Measurements from ENCODE around the gene MRPL58.
"Not testable (repeated sequence)": the region's sequence is repeated elsewhere in the genome, so short reads cannot be mapped to it uniquely, and the experiment has no call there.

The MRPL58 gene

GRCh38 chr17:75012346-75013091, at the start of gene MRPL58:
Gene MRPL58, plus strand, starts transcription at chr17:75012670. Its CDS starts 17 bp downstream, at chr17:75012687.
- peaks cover 15% of the 10 kb centered on the region for H3K4me1 ChIP-seq (ENCODE audit: control insufficient read depth, insufficient read depth, low read length)
- peak within 1 kb of the TSS; percentile 98 for H3K9ac ChIP-seq (ENCODE audit: low read length)
- peak within 1 kb of the TSS; percentile 90 for H3K4me3 ChIP-seq (ENCODE audit: low read depth, low read length)
- 0 out of 2 replicates have a peak, but pooled peaks cover 8% of the 10 kb centered on the region for H3K36me3 ChIP-seq (ENCODE audit: control insufficient read depth, insufficient read depth, low read length)
- H3K9me3 ChIP-seq (ENCODE audit: control insufficient read depth, insufficient read depth, low read depth, low read length) = no peaks in the 10 kb centered on the region
- peak within 1 kb of the TSS; percentile 86 for H3K27ac ChIP-seq (ENCODE audit: low read depth, low read length)
- H3K27me3 ChIP-seq (ENCODE audit: control insufficient read depth, insufficient read depth, low read length) = no peaks in the 10 kb centered on the region

- H3K9ac ChIP-seq (ENCODE audit: low read length) = no peak overlapping the region
These were observed 48.8 kb upstream of the MRPL58 start for GRCh38 chr17:74963656-74964055.

GRCh38 chr17:74964246-74964761, 48.2 kb upstream of the MRPL58 start:
- Histone ChIP-seq H3K27me3 (ENCODE audit: control insufficient read depth, insufficient read depth, low read length) (peaks cover 10% of the 10 kb centered on the region; the same call in 1 of the 2 replicates), H3K36me3 (ENCODE audit: control insufficient read depth, insufficient read depth, low read length) (no peaks in the 10 kb centered on the region), H3K9me3 (ENCODE audit: control insufficient read depth, insufficient read depth, low read depth, low read length) (no peaks in the 10 kb centered on the region), H3K4me3 (ENCODE audit: low read depth, low read length) (no peak overlapping the region), H3K27ac (ENCODE audit: low read depth, low read length) (no peak overlapping the region), H3K4me1 (ENCODE audit: control insufficient read depth, insufficient read depth, low read length) (peaks cover 8% of the 10 kb centered on the region; the same call in 1 of the 2 replicates), H3K9ac (ENCODE audit: low read length) (no peak overlapping the region)

More at GRCh38 chr17:74963656-74964055, 48.8 kb upstream of the MRPL58 start:
- H3K36me3 ChIP-seq (ENCODE audit: control insufficient read depth, insufficient read depth, low read length) = no peaks in the 10 kb centered on the region
- no peak overlapping the region for H3K27ac ChIP-seq (ENCODE audit: low read depth, low read length)
- no peak overlapping the region for H3K4me3 ChIP-seq (ENCODE audit: low read depth, low read length)
- peaks cover 5% of the 10 kb centered on the region; the same call in 1 of the 2 replicates for H3K4me1 ChIP-seq (ENCODE audit: control insufficient read depth, insufficient read depth, low read length)
- peaks cover 13% of the 10 kb centered on the region; the same call in 1 of the 2 replicates for H3K27me3 ChIP-seq (ENCODE audit: control insufficient read depth, insufficient read depth, low read length)
- H3K9me3 ChIP-seq (ENCODE audit: control insufficient read depth, insufficient read depth, low read depth, low read length) = no peaks in the 10 kb centered on the region

GRCh38 chr17:74964988-74965622, 47.4 kb upstream of the MRPL58 start:
- H3K27me3 ChIP-seq (ENCODE audit: control insufficient read depth, insufficient read depth, low read length) = peaks cover 3% of the 10 kb centered on the region; the same call in 1 of the 2 replicates
- no peaks in the 10 kb centered on the region for H3K9me3 ChIP-seq (ENCODE audit: control insufficient read depth, insufficient read depth, low read depth, low read length)
- H3K36me3 ChIP-seq (ENCODE audit: control insufficient read depth, insufficient read depth, low read length) = no peaks in the 10 kb centered on the region
- H3K9ac ChIP-seq (ENCODE audit: low read length) = no peak overlapping the region
- no peak overlapping the region for H3K4me3 ChIP-seq (ENCODE audit: low read depth, low read length)
- peaks cover 8% of the 10 kb centered on the region; the same call in 1 of the 2 replicates for H3K4me1 ChIP-seq (ENCODE audit: control insufficient read depth, insufficient read depth, low read length)
- H3K27ac ChIP-seq (ENCODE audit: low read depth, low read length) = no peak overlapping the region

- H3K4me1 ChIP-seq (ENCODE audit: control insufficient read depth, insufficient read depth, low read length) = peaks cover 16% of the 10 kb centered on the region; the same call in 1 of the 2 replicates
- peaks cover 33% of the 10 kb centered on the region for H3K27me3 ChIP-seq (ENCODE audit: control insufficient read depth, insufficient read depth, low read length)
- no peaks in the 10 kb centered on the region for H3K9me3 ChIP-seq (ENCODE audit: control insufficient read depth, insufficient read depth, low read depth, low read length)
- no peaks in the 10 kb centered on the region for H3K36me3 ChIP-seq (ENCODE audit: control insufficient read depth, insufficient read depth, low read length)
- no peak overlapping the region for H3K27ac ChIP-seq (ENCODE audit: low read depth, low read length)
- no peak overlapping the region for H3K9ac ChIP-seq (ENCODE audit: low read length)
- H3K4me3 ChIP-seq (ENCODE audit: low read depth, low read length) = no peak overlapping the region
These were observed 44.1 kb upstream of the MRPL58 start for GRCh38 chr17:74968361-74968780.

- H3K4me3 ChIP-seq (ENCODE audit: low read depth, low read length); H3K27ac ChIP-seq (ENCODE audit: low read depth, low read length); H3K36me3 ChIP-seq (ENCODE audit: control insufficient read depth, insufficient read depth, low read length); H3K9me3 ChIP-seq (ENCODE audit: control insufficient read depth, insufficient read depth, low read depth, low read length); H3K9ac ChIP-seq (ENCODE audit: low read length): not testable (repeated sequence)
- H3K27me3 ChIP-seq (ENCODE audit: control insufficient read depth, insufficient read depth, low read length) = peaks cover 44% of the 10 kb centered on the region
- H3K4me1 ChIP-seq (ENCODE audit: control insufficient read depth, insufficient read depth, low read length) = peaks cover 16% of the 10 kb centered on the region; the same call in 1 of the 2 replicates
These were observed 43.0 kb upstream of the MRPL58 start for GRCh38 chr17:74969501-74969900.

GRCh38 chr17:74970395-74970794, 42.1 kb upstream of the MRPL58 start:
- Histone ChIP-seq H3K9me3 (ENCODE audit: control insufficient read depth, insufficient read depth, low read depth, low read length) (no peaks in the 10 kb centered on the region), H3K9ac (ENCODE audit: low read length) (no peak overlapping the region), H3K27ac (ENCODE audit: low read depth, low read length) (no peak overlapping the region), H3K4me3 (ENCODE audit: low read depth, low read length) (no peak overlapping the region), H3K36me3 (ENCODE audit: control insufficient read depth, insufficient read depth, low read length) (no peaks in the 10 kb centered on the region), H3K27me3 (ENCODE audit: control insufficient read depth, insufficient read depth, low read length) (peaks cover 53% of the 10 kb centered on the region), H3K4me1 (ENCODE audit: control insufficient read depth, insufficient read depth, low read length) (peaks cover 16% of the 10 kb centered on the region; the same call in 1 of the 2 replicates)

- H3K9me3 ChIP-seq (ENCODE audit: control insufficient read depth, insufficient read depth, low read depth, low read length) = no peaks in the 10 kb centered on the region
- peak overlapping the region; percentile 82 for H3K4me3 ChIP-seq (ENCODE audit: low read depth, low read length)
- peaks cover 16% of the 10 kb centered on the region; the same call in 1 of the 2 replicates for H3K4me1 ChIP-seq (ENCODE audit: control insufficient read depth, insufficient read depth, low read length)
- H3K36me3 ChIP-seq (ENCODE audit: control insufficient read depth, insufficient read depth, low read length) = no peaks in the 10 kb centered on the region
- H3K9ac ChIP-seq (ENCODE audit: low read length) = no peak overlapping the region
- peaks cover 61% of the 10 kb centered on the region for H3K27me3 ChIP-seq (ENCODE audit: control insufficient read depth, insufficient read depth, low read length)
- no peak overlapping the region for H3K27ac ChIP-seq (ENCODE audit: low read depth, low read length)
These were observed 41.2 kb upstream of the MRPL58 start for GRCh38 chr17:74971069-74971841.

- H3K27me3 ChIP-seq (ENCODE audit: control insufficient read depth, insufficient read depth, low read length) = peaks cover 61% of the 10 kb centered on the region
- peaks cover 16% of the 10 kb centered on the region; the same call in 1 of the 2 replicates for H3K4me1 ChIP-seq (ENCODE audit: control insufficient read depth, insufficient read depth, low read length)
- H3K27ac ChIP-seq (ENCODE audit: low read depth, low read length) = no peak overlapping the region
- H3K9ac ChIP-seq (ENCODE audit: low read length) = no peak overlapping the region
- no peaks in the 10 kb centered on the region for H3K9me3 ChIP-seq (ENCODE audit: control insufficient read depth, insufficient read depth, low read depth, low read length)
- H3K4me3 ChIP-seq (ENCODE audit: low read depth, low read length) = peak overlapping the region; percentile 82
- no peaks in the 10 kb centered on the region for H3K36me3 ChIP-seq (ENCODE audit: control insufficient read depth, insufficient read depth, low read length)
These were observed 40.7 kb upstream of the MRPL58 start for GRCh38 chr17:74971842-74972106.

- H3K4me3 ChIP-seq (ENCODE audit: low read depth, low read length) = peak within 1 kb of the TSS; percentile 82
- H3K9ac ChIP-seq (ENCODE audit: low read length) = peak within 1 kb of the TSS; percentile 6
- no peaks in the 10 kb centered on the region for H3K36me3 ChIP-seq (ENCODE audit: control insufficient read depth, insufficient read depth, low read length)
- H3K4me1 ChIP-seq (ENCODE audit: control insufficient read depth, insufficient read depth, low read length) = peaks cover 16% of the 10 kb centered on the region; the same call in 1 of the 2 replicates
- H3K27ac ChIP-seq (ENCODE audit: low read depth, low read length) = no peak within 1 kb of the TSS
- peaks cover 61% of the 10 kb centered on the region for H3K27me3 ChIP-seq (ENCODE audit: control insufficient read depth, insufficient read depth, low read length)
- H3K9me3 ChIP-seq (ENCODE audit: control insufficient read depth, insufficient read depth, low read depth, low read length) = no peaks in the 10 kb centered on the region
These were observed 40.1 kb upstream of the MRPL58 start, which contains the start of gene HID1 for GRCh38 chr17:74972107-74972972. Gene HID1, minus strand, starts transcription at chr17:74972759. Its CDS starts 103 bp downstream, at chr17:74972656.

All from HUES6 (cell line).